GM19467 (cell line): ENCODE results near the gene MVB12B.

Experiments
- ATAC-seq: cut with Tn5 transposase; IDR thresholded peaks from one replicate; pipeline ENCODE4 v1.9.1; 2021; ENCODE audit warnings: mild to moderate bottlenecking, moderate library complexity; ENCODE audit not compliant: unreplicated experiment

Gene MVB12B

GRCh38 chr9:126423142-126423915, 96.7 kb downstream of the MVB12B start:
- ATAC-seq, result no peak

GRCh38 chr9:126423916-126424185, 97.2 kb downstream of the MVB12B start:
- ATAC-seq, result no peak

- no peak for ATAC-seq
Measured at GRCh38 chr9:126424511-126424910, 97.9 kb downstream of the MVB12B start.

GRCh38 chr9:126428534-126429175, 102.0 kb downstream of the MVB12B start:
- ATAC-seq, result no peak

- no peak for ATAC-seq
Measured at GRCh38 chr9:126429190-126429589, 102.6 kb downstream of the MVB12B start.

- no peak for ATAC-seq
Measured at GRCh38 chr9:126430124-126430523, 103.5 kb downstream of the MVB12B start.

GRCh38 chr9:126431077-126431742, 104.6 kb downstream of the MVB12B start:
- no peak for ATAC-seq

- no peak for ATAC-seq
Measured at GRCh38 chr9:126432659-126433058, 106.0 kb downstream of the MVB12B start.

- no peak for ATAC-seq
Measured at GRCh38 chr9:126435105-126435504, 108.5 kb downstream of the MVB12B start.

GRCh38 chr9:126435626-126436025, 109.0 kb downstream of the MVB12B start:
- no peak for ATAC-seq

GRCh38 chr9:126436545-126437267, 110.1 kb downstream of the MVB12B start:
- ATAC-seq, result no peak

- ATAC-seq, result no peak
Measured at GRCh38 chr9:126437268-126437666, 110.6 kb downstream of the MVB12B start.

GRCh38 chr9:126437701-126438100, 111.1 kb downstream of the MVB12B start:
- ATAC-seq, result no peak

- ATAC-seq, result no peak
Measured at GRCh38 chr9:126438741-126439401, 112.2 kb downstream of the MVB12B start.

GRCh38 chr9:126439402-126439765, 112.8 kb downstream of the MVB12B start:
- no peak for ATAC-seq

- ATAC-seq, result no peak
Measured at GRCh38 chr9:126439883-126440653, 113.4 kb downstream of the MVB12B start.

GRCh38 chr9:126440940-126441339, 114.3 kb downstream of the MVB12B start:
- no peak for ATAC-seq

GRCh38 chr9:126442636-126443035, 116.0 kb downstream of the MVB12B start:
- no peak for ATAC-seq

- ATAC-seq, result no peak
Measured at GRCh38 chr9:126443144-126443543, 116.5 kb downstream of the MVB12B start.

- no peak for ATAC-seq
Measured at GRCh38 chr9:126448136-126448535, 121.5 kb downstream of the MVB12B start.
